ENCODE data around the gene EFTUD2.

- no peak for TF ChIP-seq JUND (IDR thresholded peaks at IDR 0.05)
- TF ChIP-seq CTCF (IDR thresholded peaks at IDR 0.05; ENCODE audit: low read depth, low read length, missing input control) = no peak
These were observed 45.1 kb downstream of the EFTUD2 start for GRCh38 chr17:44854192-44854591.

Data from liver (tissue), 3 donors.